Hepatic stellate cell (primary cell): ENCODE data around the gene ANKRD60.

Source experiments
- DNase-seq: peaks from one replicate; pipeline ENCODE4 v3.0.0; 2011; ENCODE audit warnings: low spot score

The ANKRD60 gene

GRCh38 chr20:58192567-58192966 lies 35.9 kb downstream of the ANKRD60 start:
- no peak for DNase-seq

- DNase-seq = no peak
Measured at GRCh38 chr20:58192065-58192464, 36.4 kb downstream of the ANKRD60 start.

DNA sequence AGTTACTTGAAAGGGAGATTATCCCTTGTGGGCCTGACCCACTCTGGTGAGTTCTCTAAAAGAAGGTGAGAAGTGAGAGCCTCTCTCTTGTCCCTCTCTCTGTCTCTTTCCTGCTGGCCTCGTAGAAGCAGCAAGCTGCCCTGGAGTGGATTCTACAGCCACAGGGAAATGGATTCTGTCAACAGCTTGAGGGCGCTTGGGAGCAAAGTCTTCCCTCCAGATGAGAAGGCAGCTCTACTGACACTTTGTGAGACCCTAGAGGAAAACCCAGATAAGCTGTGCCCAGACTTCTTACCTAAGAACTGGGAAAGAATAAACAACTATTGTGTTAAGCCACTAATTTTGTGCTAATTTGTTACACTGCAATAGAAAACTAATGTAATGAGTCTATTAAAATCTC lies 39.9 kb downstream of the ANKRD60 start:
- DNase-seq = no peak

DNA sequence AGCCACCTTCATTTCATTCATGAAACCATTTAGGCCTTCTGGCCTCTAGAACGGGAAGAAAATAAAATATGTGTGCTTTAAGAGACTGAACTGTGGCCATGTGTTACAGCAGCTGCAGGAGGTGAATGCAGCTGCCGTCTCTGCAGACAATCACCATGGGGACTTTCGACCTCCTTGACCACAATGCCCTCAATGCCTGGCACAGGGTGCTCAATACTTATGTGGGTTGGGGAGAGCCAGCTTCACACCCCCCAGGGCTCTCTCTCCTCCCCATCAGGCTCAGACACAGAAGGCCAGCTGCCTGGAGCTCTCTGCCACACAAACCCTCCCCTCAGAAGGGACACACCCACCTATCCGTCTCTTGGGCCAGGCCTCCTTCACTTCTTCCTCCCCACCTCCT lies 43.5 kb downstream of the ANKRD60 start:
- no peak for DNase-seq

GRCh38 chr20:58184063-58184462 lies 44.4 kb downstream of the ANKRD60 start:
- DNase-seq = no peak

GRCh38 chr20:58182521-58183140 lies 45.8 kb downstream of the ANKRD60 start:
- no peak for DNase-seq

DNA sequence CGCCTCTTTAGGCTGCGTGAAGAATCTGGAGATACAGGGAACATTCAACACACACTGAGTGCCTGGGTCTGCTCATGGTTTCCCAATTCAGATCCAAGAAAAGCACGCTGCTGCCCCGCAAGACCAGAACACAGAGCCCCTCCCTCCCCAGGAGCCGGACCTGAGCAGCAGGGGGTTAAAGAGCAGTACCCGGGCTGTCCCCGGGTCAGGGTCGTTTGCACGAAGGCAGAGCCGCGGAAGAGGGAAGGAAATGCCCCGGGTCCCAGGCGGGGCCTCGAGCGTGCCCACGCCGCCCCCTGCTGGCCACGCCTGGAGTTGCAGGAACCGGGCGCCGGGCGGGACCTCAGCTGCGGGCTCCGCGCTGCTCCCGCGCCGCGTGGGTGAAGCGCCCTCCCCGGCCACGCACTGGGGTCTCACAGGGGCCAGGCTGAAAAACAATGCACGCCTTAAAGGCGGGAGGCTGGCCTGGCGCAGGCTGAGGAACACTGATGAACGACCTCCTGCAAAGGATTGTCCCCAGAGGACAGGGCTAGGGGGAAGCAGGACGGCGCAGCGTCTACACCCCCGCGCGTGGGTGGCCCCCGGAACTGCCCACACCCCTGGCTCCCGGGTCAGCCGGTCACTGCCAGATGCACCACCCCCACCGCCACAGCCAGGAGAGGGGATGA lies 48.9 kb downstream of the ANKRD60 start:
- peak; percentile 74 for DNase-seq

- DNase-seq = no peak
Measured at GRCh38 chr20:58179083-58179431, 49.4 kb downstream of the ANKRD60 start.

- DNase-seq = no peak
Measured at GRCh38 chr20:58177799-58178198, 50.7 kb downstream of the ANKRD60 start.

- DNase-seq = no peak
Measured at GRCh38 chr20:58175836-58176235, 52.6 kb downstream of the ANKRD60 start.

DNA sequence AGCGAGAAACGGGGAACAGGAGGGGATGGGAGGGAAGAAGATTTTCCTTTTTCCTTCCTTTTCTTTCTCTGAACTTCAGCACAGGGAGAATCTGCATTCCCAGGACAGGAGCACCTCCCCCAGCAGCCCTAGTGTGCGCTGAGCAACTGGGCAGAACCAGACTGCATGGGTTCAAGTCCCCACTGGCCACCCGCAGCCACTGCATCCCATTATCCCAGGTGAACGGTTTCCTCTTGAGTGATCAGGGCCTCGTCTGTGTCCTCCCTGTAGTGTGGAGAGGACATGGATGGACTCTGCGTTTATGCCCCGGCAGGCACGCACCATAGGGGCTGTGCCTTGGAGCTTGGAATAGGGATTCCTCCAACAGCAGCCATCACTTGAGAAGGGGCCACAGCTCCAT lies 53.0 kb downstream of the ANKRD60 start:
- no peak for DNase-seq

DNA sequence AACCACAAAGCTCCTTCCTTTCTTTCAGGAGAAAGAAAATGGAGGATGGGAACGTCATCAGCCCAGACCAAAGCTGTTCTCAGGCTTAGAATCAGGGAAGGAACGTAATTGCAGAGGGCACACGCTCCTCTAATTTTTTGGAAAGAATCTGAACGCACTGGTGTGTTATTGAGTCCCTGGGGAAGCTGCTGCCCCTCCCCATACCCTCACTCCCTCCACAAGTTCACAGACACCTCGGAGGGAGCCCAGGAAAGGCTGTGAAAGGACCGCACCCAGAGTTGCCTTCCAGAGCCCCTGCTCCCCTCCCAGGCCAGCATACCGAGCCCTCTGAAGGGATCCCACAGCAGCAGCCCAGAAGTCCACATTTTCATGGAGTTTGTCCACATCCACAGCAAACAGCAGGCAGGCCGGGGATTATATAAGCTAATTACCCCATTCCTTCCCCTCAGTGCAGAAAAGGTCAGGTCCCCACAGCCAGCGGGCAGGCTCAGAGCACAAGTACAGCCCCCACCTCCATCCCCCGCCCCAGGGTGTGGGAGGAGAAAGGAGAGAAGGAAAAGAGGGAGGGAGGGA lies 53.7 kb downstream of the ANKRD60 start:
- DNase-seq = peak; percentile 25

DNA sequence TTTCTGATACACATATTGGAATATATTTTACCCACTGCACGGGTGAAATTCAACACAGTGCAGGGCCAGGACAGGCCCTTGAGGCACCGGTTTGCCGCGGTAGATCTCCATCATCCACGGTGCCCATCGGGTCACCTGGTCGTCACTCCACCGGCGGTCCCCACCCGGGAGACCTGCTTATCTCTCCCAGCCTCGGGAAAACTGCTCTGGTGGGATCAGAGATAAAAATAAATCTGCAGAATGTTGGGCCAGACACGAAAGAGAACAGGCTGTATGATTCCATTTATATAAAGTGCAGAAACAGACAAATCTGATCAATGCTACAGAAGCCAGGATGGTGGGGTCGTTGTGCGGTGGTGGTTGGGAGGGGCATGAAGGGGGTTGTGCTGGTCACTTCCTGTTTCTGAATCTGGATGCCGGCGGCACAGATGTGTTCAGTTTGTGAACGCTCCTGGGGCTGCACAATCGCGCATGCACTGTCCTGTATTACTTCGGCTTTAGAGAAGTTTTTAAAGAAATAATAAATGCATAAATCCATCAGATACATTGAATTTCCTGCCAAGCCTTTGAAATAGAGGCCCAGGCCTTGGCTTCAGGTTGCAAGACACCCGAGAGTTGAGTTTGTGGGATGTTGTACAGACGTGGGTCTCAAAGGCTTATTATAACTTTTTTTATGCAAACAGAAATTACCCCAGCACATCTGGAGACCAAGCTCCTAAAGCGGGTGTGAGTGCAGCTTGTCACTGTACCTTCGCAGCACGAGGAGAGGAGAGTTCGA lies 54.3 kb downstream of the ANKRD60 start:
- no peak for DNase-seq

- DNase-seq = no peak
Measured at GRCh38 chr20:58173091-58173490, 55.4 kb downstream of the ANKRD60 start.

DNA sequence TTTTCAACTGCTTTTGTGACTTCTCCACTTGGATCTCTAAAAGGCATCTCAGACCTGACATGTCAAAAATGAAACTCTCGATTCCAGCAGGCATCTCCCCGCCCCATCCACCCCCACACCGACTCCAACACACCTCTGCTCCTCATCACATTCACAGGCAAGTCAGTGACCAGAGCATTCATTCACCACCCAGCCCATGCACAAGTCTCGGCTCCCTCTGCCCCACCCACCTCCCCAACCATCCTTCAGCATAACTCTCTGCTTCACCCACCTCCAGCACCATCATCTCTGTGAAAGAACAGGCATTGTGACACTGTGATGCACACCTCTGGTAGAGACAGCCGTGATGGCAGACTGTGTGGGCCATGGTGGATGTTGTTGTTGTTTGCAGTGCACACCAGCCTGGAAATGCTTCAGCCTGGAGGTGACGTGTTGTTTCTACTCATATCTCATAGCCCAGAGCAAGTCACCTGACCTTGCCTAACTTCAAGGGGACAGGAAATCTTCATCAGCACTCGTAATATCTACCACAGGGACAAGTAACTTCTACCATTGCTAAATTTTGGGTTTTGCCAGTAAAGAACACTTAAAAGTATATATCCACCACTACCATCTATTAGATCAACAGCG lies 56.5 kb downstream of the ANKRD60 start:
- DNase-seq = no peak

GRCh38 chr20:58169450-58169849 lies 59.0 kb downstream of the ANKRD60 start:
- no peak for DNase-seq

DNA sequence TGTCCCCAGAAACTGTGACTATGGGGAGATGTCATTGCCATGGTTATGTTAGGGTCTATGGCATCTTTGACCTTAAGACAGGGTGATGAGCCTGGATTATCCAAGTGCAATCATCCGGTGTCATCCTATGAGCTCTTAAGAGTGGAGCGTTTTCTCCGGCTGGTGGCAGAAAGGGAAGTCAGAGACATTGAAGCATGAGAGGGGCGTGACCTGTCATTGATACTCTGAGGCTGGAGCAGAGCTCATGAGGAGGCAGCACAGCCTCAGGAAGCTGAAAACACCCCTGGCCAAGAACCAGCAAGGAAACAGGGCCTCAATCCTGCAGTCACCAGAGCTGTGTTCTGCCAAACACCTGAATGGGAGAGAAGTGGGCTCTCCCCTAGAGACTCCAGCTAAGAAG lies 59.6 kb downstream of the ANKRD60 start:
- no peak for DNase-seq

DNA sequence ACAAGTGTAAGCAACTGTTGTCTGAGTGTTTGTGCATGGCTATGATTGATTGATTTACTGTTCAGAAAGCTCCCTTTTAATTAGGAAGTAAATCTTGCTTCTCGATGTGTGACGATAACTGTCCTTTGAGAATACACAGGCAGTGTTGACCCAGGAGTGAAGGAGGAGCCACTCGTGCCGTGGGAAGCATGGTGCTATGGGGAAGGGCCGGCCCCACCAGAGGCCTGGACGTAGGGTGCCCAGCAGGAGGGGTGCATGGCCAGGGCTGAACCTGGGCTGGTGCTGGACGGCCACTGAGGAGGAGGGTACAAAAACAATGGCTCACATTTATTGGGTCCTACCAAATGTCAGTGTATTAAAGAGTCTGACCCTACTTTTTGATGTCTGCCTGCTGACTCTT lies 60.7 kb downstream of the ANKRD60 start:
- DNase-seq = no peak
